Bronchial epithelial cell (primary cell): ENCODE results near the gene TPP2. TPM values are rescaled to one million over a fixed set of nuclear protein-coding genes. Genes with fewer than 3 reads are reported as not detected.

Experiments
- DNase-seq: peaks from one replicate; pipeline ENCODE4 v3.0.0-alpha.2; 2010; ENCODE audit warnings: low read depth
- FAIRE-seq: peaks from 2 replicates; lab custom pipeline; 2011; peaks lifted over from hg19 to GRCh38; lab: Jason Lieb, UNC
- H3K27me3 ChIP-seq: 2 replicates; pipeline ENCODE4 v1.5.1; 2011; ENCODE audit warnings: low read length; ENCODE audit not compliant: control insufficient read depth, insufficient read depth
- H3K36me3 ChIP-seq: 2 replicates; pipeline ENCODE4 v1.5.1; 2011; ENCODE audit warnings: low read length; ENCODE audit not compliant: control insufficient read depth, insufficient read depth
- H3K4me3 ChIP-seq: 2 replicates; pipeline ENCODE4 v1.5.1; 2011; ENCODE audit warnings: mild to moderate bottlenecking, low read depth, low read length, control low read depth
- total RNA-seq: library from RNA; depleted of rRNA; stranded (reverse); fragments of >200 nt; gene quantifications from 2 replicates; pipeline ENCODE4 v1.2.1, GENCODE V29; 2014
- TF ChIP-seq, protein P1 (sequence below): IDR thresholded peaks from 2 replicates; pipeline ENCODE4 v1.5.1; 2011; ENCODE audit warnings: mild to moderate bottlenecking, moderate library complexity, low read length, control low read depth, inconsistent platforms; ENCODE audit not compliant: insufficient read depth, severe bottlenecking

The TPP2 gene
- total RNA-seq, 1 donor from 2014 or later, result 25.5 TPM

DNA sequence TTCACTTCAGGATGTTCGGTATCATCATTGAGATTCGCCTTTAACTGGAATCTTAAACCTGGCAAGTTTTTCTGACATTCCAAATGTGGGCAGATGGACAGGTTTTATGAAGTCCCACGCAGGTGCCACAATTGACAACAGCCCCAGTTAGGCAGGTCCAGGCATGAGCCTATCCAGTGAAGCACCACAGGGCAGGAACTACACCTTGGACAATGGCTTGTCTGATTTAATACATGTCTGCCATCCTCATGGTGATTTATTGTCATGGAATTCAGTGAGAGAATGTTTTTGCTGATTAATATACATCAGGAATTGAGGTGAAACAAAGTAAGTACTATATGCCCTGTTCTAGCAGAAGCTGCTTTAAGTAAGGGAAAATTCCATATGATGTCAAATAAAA, 10.2 kb upstream of the TPP2 start:
- FAIRE-seq (peak; percentile 86), DNase-seq (peak; percentile 84)
- Histone ChIP-seq H3K27me3 (no peaks in the 10 kb centered on the region), H3K4me3 (no peak overlapping the region), H3K36me3 (no peaks in the 10 kb centered on the region)
- TF ChIP-seq, protein P1, sequence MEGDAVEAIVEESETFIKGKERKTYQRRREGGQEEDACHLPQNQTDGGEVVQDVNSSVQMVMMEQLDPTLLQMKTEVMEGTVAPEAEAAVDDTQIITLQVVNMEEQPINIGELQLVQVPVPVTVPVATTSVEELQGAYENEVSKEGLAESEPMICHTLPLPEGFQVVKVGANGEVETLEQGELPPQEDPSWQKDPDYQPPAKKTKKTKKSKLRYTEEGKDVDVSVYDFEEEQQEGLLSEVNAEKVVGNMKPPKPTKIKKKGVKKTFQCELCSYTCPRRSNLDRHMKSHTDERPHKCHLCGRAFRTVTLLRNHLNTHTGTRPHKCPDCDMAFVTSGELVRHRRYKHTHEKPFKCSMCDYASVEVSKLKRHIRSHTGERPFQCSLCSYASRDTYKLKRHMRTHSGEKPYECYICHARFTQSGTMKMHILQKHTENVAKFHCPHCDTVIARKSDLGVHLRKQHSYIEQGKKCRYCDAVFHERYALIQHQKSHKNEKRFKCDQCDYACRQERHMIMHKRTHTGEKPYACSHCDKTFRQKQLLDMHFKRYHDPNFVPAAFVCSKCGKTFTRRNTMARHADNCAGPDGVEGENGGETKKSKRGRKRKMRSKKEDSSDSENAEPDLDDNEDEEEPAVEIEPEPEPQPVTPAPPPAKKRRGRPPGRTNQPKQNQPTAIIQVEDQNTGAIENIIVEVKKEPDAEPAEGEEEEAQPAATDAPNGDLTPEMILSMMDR, result no peak

DNA sequence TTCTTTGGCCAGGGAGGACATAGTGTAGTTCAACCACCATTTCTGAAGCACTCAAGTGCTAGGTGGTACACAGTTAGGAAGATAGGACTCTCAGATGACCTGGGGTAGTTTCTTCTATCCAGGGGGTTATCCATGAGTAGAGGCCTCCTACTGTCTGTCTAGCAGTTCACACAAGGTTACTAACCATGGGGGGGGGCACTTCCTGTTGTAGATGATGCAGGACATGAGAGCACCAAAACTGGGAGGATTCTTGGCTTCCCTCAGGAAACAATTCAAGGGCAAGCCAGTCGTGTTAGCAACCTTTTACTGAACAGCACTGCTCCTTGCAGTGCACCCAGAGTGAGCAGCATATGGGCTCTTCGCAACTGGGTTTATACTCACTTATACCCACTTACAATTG, 8.9 kb upstream of the TPP2 start:
- FAIRE-seq, result no peak
- TF ChIP-seq, protein P1, result no peak
- H3K36me3 ChIP-seq, result no peaks in the 10 kb centered on the region

GRCh38 chr13:102589301-102589822, 7.4 kb upstream of the TPP2 start:
- TF ChIP-seq, protein P1, result no peak
- DNase-seq (no peak), FAIRE-seq (no peak)
- Histone ChIP-seq H3K27me3 (no peaks in the 10 kb centered on the region), H3K4me3 (no peak overlapping the region), H3K36me3 (no peaks in the 10 kb centered on the region)

More for the DNA sequence above, 8.9 kb upstream of the TPP2 start:
- H3K4me3 ChIP-seq, result no peak overlapping the region
- DNase-seq, result no peak
- no peaks in the 10 kb centered on the region for H3K27me3 ChIP-seq

GRCh38 chr13:102591988-102592781, 4.6 kb upstream of the TPP2 start:
- H3K36me3 ChIP-seq, result no peaks in the 10 kb centered on the region
- TF ChIP-seq, protein P1, result peak; percentile 73
- FAIRE-seq, result no peak
- H3K4me3 ChIP-seq, result peak overlapping the region; percentile 40
- H3K27me3 ChIP-seq, result no peaks in the 10 kb centered on the region
- DNase-seq, result peak; percentile 50

- FAIRE-seq, result no peak
- no peaks in the 10 kb centered on the region for H3K27me3 ChIP-seq
- H3K36me3 ChIP-seq, result no peaks in the 10 kb centered on the region
- DNase-seq, result no peak
- TF ChIP-seq, protein P1, result no peak
- H3K4me3 ChIP-seq, result no peak overlapping the region
These were observed 3.3 kb upstream of the TPP2 start for GRCh38 chr13:102593466-102593865.
